ENCODE measurements around the gene UBA7.
"Not testable (repeated sequence)": the region's sequence is repeated elsewhere in the genome, so short reads cannot be mapped to it uniquely, and the experiment has no call there.

The UBA7 gene

DNA sequence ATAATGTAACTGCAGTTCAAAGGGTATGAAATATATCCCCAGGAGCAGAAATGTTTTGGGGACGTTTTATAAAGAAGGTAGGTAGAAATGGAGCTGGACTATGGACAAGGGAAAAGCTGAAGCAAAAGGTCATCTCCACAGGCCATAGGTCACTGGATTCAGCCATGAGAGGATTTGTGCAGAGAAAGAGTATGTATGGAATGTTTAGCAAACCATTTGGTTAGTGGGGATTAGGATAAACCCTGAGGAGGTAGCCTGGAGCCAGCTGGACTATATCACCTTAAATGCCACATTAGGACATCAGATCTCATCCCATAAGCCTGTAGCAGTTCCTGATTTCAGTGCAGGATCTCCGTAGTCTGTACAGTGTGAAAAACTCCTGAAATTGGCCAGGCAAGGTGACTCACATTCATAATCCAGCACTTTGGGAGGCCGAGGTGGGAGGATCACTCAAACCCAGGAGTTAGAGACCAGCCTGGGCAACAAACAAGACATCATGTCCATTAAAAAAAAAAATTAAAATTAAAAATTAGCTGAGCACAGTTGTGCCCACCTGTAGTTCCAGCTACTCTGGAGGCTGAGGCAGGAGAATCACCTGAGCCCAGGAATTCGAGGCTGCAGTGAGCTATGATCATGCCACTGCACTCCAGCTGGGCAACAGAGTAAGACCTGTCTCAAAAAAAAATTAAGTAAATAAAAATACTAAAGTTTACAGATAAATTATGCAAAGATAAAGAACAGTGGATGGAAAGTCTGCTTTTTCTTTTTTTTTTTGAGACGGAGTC lies 32.1 kb downstream of the UBA7 start:
- no peak for DNase-seq (ENCODE audit: low spot score)

DNA sequence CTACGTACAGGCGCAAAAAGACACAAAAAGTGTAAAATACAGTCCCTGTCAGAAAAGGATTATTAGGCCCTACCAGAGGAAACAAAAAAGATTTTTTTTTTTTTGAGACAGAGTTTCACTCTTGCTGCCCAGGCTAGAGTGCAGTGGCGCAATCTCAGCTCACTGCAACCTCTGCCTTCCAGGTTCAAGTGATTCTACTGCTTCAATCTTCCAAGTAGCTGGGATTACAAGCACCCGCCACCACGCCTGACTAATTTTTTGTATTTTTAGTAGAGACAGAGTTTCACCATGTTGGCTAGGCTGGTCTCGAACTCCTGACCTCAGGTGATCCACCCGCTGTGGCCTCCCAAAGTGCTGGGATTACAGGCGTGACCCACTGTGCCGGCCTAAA lies 32.8 kb downstream of the UBA7 start:
- not testable (repeated sequence) for DNase-seq (ENCODE audit: low spot score)

DNA sequence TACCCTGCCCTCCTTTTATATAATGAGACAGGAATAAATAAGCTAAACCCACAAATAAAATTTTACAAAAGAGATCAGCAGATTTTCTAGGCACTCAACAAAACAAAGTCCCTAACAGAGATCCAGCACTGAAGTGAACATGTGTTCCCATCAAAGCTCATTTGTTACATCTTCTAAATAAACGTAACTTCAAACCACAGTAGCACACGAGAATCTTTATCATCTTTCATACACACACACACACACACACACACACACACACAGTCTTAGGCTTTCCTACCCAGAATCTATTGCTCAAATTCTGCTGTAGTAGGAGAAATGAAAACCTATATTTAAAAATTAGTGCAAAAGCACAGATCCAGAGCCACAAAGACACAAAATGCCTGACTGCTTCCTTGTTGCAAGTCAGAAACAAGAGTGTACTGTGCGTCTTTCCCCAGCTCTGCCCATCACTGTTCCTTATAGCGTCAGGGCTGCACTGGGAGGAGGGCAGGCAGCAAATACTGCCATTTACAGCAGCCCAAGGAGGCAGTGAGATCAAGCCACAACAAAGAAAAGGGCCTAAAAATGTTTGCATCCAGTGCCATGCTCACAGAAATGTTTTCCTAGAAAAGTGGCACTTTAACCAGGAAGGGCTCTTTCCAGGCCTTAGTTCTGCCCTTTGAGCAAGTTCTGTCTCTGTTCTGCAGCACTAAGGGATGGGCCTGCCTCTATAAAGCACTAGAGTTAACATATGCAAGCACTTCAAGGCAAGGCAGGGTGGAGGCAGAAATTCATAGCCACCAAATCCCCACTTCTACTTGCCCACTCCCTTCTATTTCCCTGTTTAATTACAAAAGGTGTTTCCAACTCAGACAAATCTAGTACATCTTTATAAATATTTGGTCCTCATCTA lies 33.4 kb downstream of the UBA7 start:
- DNase-seq (ENCODE audit: low spot score), result peak; percentile 51

DNA sequence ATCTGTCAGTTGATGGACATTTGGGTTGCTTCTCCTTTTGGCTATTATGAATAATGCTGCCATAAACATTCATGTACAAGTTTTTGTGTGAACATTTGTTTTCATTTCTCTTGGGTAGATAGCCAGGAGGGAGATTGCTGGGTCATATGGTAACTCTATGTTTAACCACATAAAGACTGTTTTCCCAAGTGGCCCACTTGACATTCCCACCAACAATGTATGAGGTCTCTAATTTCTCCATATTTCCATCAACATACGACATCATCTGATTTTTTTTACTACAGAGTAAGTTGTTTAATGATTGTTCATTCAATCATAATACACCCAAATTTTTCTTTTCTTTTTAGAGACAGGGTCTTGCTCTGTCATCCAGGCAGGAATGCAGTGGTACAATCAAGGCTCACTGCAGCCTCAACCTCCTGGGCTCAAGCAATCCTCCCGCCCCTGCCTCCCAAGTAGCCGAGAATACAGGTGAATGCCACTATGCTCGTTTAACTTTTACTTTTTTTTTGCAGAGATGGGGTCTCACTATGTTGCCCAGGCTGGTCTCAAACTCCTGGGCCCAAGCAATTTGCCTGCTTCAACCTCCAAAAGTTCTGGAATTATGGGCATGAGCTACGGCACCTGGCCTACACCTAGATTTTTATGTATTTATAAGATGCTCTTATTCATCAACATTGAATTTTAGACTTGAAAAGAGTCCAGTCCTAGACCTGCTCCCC lies 34.2 kb downstream of the UBA7 start:
- DNase-seq (ENCODE audit: low spot score), result no peak

DNA sequence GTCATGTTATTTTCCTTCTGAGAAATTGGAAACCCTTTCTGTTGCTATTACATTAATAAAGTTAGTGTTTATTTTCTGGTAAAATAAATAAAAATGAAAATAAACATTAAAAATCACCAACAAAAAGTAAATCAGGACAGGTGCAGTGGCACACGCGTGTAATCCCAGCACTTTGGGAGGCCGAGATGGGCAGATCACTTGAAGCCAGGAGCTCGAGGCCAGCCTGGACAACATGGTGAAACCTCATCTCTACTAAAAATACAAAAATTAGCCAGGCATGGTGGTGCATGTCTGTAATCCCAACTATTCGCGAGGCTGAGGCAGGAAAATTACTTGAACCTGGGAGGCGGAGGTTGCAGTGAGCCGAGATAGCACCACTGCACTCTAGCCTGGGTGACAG lies 37.7 kb downstream of the UBA7 start:
- not testable (repeated sequence) for DNase-seq (ENCODE audit: low spot score)

DNA sequence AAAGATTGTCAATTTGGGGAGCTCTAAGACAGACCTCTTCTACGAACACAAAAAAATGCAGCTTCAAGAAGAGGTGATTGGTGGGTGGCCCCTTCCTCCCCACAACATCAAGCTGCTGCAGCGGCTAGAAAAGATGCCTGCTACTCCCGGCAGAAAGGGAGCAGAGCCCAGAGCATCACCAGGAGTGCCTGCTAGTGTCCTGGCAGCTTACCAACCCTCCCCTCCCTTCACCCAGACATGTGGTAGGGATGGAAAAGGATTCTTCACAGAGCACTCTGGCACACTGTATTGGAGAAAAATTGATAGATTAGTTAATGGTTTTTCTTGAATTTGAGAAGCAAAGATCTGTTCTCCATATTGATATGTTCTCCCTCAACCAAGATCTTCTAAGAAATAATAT lies 38.2 kb downstream of the UBA7 start:
- DNase-seq (ENCODE audit: low spot score), result peak; percentile 79

DNA sequence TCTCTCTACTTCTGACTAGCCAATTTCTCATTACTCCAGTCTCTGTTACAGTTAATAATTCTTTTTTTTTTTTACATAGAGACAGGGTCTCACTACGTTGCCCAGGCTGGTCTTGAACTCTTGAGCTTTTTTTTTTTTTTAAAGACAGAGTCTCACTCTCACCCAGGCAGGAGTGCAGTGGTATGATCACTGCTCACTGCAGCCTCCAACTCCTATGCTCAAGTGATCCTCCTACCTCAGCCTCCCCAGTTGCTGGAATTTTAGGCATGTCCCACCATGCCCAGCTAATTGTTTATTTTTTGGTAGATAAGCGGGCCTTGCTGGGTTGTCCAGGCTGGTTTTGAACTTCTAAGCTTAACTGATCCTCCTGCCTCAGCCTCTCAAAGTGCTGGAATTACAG lies 41.0 kb downstream of the UBA7 start:
- DNase-seq (ENCODE audit: low spot score), result no peak

DNA sequence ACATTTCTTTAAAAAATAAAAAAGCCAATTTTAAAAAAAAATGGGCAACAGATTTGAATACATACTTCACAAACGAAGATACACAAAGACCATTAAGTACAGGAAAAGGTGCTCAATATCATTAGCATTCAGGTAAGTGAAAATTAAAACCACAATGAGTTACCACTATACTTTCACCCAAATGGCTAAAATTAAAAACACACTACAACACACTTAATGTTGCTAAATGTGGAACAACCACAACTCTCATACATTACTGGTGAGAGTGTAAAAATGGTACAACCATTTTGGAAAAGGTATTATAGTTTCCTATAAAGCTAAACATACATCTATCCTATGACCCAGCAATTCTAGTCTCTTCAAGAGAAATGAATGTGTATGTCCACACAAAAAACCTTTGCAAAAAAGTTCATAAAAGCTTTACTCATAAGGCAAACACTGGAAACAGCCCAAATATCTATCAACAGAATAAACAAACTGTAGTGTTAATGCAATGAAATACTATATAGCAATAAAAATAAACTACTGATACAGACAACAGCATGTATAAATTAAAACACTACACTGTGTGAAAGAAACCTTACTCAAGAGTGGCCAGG lies 42.3 kb downstream of the UBA7 start:
- DNase-seq (ENCODE audit: low spot score), result no peak

DNA sequence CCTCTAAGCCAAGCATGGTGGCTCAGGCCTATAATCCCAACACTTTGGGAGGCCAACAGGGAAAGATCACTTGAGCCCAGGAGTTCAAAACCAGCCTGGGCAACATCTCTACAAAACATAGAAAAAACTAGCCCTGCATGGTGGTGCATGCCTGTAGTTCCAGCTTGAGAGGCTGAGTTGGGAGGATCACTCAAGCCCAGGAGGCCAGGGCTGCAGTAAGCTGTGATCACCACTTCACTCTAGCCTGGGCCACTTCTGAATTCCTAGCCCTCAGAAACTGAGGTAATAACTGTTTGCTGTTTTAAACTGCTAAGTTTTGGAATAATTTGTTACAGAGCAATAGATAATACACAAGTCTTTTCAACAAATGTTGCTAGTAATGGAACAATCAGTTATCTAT lies 43.8 kb downstream of the UBA7 start:
- DNase-seq (ENCODE audit: low spot score), result no peak

DNA sequence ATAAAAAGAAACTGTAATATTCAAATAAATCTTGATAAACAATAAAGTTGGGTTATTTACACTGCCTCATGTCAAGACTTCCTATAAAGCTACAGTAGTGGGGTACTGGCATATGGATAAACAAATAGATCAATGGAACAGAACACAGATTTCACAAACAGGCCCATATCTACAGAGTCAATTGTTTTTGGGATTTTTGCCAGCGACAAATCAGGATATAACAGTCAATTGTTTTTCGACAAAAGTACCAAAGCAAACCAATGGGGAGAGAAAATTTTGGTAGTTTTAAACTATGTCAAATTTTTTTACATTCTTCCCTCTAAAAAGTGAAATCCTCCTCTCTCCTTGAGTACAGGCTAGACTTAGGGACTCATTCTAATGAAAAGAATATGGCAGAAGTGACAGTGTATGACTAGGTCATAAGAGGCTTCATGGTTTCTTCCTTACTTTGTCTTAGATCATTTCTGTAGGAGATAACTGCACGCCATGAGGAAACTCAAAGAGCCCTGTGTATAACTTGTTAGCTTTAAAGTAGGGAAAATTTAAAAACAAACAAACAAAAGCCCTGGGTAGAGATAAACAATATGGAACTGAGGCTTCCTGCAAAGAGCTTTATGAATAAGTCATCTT lies 44.4 kb downstream of the UBA7 start:
- DNase-seq (ENCODE audit: low spot score), result no peak

DNA sequence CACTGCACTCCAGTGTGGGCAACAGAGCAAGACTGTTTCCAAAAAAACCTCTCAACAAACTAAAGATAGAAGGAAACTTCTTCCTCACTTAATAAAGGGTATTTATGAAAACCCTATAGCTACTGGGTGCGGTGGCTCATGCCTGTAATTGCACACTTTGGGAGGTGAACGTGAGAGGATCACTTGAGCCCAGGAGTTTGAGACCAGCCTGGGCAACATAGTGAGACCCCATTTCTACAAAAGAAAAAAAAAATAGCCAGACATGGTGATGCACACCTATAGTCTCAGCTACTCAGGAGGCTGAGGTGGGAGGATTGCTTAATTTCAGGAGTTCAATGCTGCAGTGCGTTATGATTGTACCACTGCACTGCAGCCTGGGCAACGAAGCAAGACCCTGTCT lies 49.8 kb downstream of the UBA7 start:
- no peak for DNase-seq (ENCODE audit: low spot score)

DNA sequence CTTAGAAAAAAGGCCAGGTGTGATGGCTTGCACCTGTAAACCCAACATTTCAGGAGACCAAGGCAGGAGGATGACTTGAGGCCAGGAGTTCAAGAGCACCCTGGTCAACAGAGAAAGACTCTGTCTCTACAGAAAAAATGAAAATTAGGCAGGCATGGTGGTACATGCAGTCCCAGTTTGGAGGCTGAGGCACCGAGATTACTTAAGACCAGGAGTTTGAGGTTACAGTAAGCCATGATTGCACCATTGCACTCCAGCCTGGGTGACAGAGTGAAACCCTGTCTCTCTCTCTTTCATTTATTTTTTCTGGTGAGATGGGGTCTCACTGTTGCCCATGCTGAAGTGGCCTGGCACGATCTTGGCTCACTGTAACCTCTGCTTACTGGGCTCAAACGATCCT lies 52.1 kb downstream of the UBA7 start:
- no peak for DNase-seq (ENCODE audit: low spot score)

DNA sequence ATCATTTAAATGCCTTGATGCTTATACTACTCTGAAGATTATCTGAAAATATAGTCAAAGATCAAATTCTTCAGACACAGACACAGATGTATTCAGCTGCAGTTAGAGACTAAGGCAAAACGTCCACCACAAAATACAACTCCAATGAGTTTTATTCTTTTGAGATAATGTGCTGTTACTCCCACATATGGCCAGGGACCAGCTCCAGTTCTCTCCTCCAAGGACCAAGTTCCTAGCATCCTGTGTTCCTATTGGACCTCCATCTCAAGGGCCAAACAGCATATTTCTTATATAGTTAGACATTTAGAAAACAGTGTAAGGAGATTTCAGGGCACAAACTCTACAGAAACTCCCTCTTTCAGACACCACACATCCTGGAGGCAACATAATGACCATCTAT lies 54.5 kb downstream of the UBA7 start:
- DNase-seq (ENCODE audit: low spot score), result no peak

DNA sequence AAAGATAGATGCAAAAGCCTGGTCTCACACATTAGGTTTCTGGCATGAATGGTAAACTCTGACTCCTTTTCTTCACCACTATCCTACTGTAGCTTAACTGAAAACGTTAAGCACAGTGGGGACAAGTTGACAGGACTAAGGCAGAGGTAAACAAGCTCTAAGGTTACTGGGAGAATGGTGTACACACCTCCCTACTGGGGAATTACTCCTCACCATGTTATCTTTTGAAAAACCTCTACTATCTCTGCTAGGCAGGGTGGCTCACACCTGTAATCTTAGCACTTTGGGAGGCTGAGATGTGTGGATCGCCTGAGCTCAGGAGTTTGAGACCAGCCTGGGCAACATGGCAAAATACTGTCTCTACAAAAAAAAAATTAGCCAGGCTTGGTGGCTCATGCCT lies 56.6 kb downstream of the UBA7 start:
- DNase-seq (ENCODE audit: low spot score), result no peak

DNA sequence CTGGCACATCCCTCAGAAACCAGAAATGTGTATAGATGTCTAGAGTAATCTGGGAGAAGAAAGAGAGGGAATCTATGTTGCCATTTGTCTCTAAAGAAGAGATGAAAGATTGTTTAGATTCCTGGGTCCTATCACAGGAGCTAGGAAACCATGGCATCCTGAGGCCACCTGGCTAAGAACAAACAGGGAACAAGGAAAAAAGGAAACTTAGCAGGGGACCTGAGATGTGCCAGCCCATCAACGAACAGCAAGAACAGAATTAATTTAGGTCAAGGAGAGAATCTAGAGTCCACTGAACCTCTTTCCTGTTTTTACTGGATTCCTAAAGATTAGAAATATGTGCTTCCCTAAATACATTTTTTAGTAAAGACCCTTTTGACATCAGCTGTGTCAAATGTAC lies 57.7 kb downstream of the UBA7 start:
- no peak for DNase-seq (ENCODE audit: low spot score)
